SK-N-SH (cell line): ENCODE data around the gene CPSF3. TPM values are rescaled to one million over a fixed set of nuclear protein-coding genes. Genes with fewer than 3 reads are reported as not detected.

Experiments used
- CTCF ChIA-PET: fragments of 300-600, 350-600 bp; formaldehyde crosslinking; extraction: SDS; loops from one replicate; lab custom pipeline; 2021; lab: Yijun Ruan, JAX
- POLR2A ChIA-PET: fragments of 350-600 bp; sonication (Branson Sonifier 250); formaldehyde crosslinking; extraction: SDS; loops from one replicate; lab custom pipeline; 2020; ENCODE audit warnings: antibody characterized with exemption, inconsistent platforms; lab: Yijun Ruan, JAX
- DNase-seq: peaks from one replicate; pipeline ENCODE4 v3.0.0; 2012
- H2AFZ ChIP-seq: fragments of 200-600 bp; sonication (generic); 2 replicates; pipeline ENCODE4 v1.8.1; 2016; ENCODE audit warnings: antibody characterized with exemption, mild to moderate bottlenecking, low read depth
- H3F3A ChIP-seq: fragments of 200-600 bp; sonication (generic); replicated peaks from 2 replicates; pipeline ENCODE3; 2016; ENCODE audit warnings: antibody characterized with exemption, mild to moderate bottlenecking; ENCODE audit not compliant: insufficient read depth
- H3K27ac ChIP-seq, 2 experiments: fragments of 200-500 bp in 1 of 2; fragments of 200-600 bp in 1 of 2; sonication (Bioruptor generic) in 1 of 2; sonication (generic), shearing (Covaris generic) in 1 of 2; 2 replicates each; pipeline versions ENCODE4 v1.5.1 to v1.6.1; 2014 to 2016; ENCODE audit warnings: low read depth in 2 of 2, inconsistent platforms in 1 of 2, low read length in 1 of 2, mild to moderate bottlenecking in 1 of 2, mixed read lengths in 1 of 2
- H3K27me3 ChIP-seq: fragments of 200-600 bp; sonication (generic), shearing (Covaris generic); 2 replicates; pipeline ENCODE4 v1.6.1; 2016; ENCODE audit warnings: mixed run types; ENCODE audit not compliant: insufficient read depth
- H3K36me3 ChIP-seq, 2 experiments: fragments of 200-500 bp in 1 of 2; fragments of 200-600 bp in 1 of 2; sonication (Bioruptor generic) in 1 of 2; sonication (generic) in 1 of 2; replicated peaks in 1 of 2; 2 replicates each; pipeline versions ENCODE3 to v1.5.1; 2014 to 2016; ENCODE audit warnings: low read length in 1 of 2, mild to moderate bottlenecking in 1 of 2; ENCODE audit not compliant: insufficient read depth in 2 of 2, control insufficient read depth in 1 of 2
- H3K4me1 ChIP-seq, 2 experiments: fragments of 200-500 bp in 1 of 2; fragments of 200-600 bp in 1 of 2; sonication (Bioruptor generic) in 1 of 2; sonication (generic), shearing (Covaris generic) in 1 of 2; 2 replicates each; pipeline versions ENCODE4 v1.5.1 to v1.6.1; 2014 to 2016; ENCODE audit warnings: low read depth in 1 of 2, low read length in 1 of 2, mixed run types in 1 of 2; ENCODE audit not compliant: insufficient read depth in 2 of 2, control insufficient read depth in 1 of 2
- H3K4me2 ChIP-seq: fragments of 200-600 bp; sonication (generic), shearing (Covaris generic); 2 replicates; pipeline ENCODE4 v1.6.1; 2017; ENCODE audit warnings: mixed run types
- H3K4me3 ChIP-seq, 2 experiments: fragments of 200-500 bp in 1 of 2; fragments of 200-600 bp in 1 of 2; sonication (Bioruptor generic) in 1 of 2; sonication (generic), shearing (Covaris generic) in 1 of 2; 2 replicates each; pipeline versions ENCODE4 v1.5.1 to v1.8.1; 2014 to 2016; ENCODE audit warnings: low read depth in 2 of 2, inconsistent platforms in 1 of 2, low read length in 1 of 2, mild to moderate bottlenecking in 1 of 2, mixed read lengths in 1 of 2, moderate library complexity in 1 of 2
- H3K79me2 ChIP-seq: fragments of 200-600 bp; sonication (generic); 2 replicates; pipeline ENCODE4 v1.8.1; 2017; ENCODE audit warnings: mild to moderate bottlenecking; ENCODE audit not compliant: insufficient read depth
- H3K9ac ChIP-seq: fragments of 200-600 bp; sonication (generic); 2 replicates; pipeline ENCODE4 v1.6.1; 2017; ENCODE audit warnings: mixed run types
- H3K9me2 ChIP-seq: fragments of 200-600 bp; sonication (generic); 2 replicates; pipeline ENCODE4 v1.6.1; 2017; ENCODE audit warnings: mixed run types
- H3K9me3 ChIP-seq: fragments of 200-600 bp; sonication (generic); 2 replicates; pipeline ENCODE4 v1.6.1; 2017; ENCODE audit warnings: mixed run types, mild to moderate bottlenecking, moderate library complexity
- H4K20me1 ChIP-seq: fragments of 200-600 bp; sonication (generic); 2 replicates; pipeline ENCODE4 v1.6.1; 2017; ENCODE audit warnings: mild to moderate bottlenecking, mixed run types; ENCODE audit not compliant: insufficient read depth
- CHD2 ChIP-seq: fragments of 150-350 bp; IDR thresholded peaks from 2 replicates; pipeline ENCODE4 v1.6.1; 2018; ENCODE audit warnings: low read length; ENCODE audit not compliant: partially characterized antibody
- CTCF ChIP-seq: fragments of 200-600 bp; sonication (generic); IDR thresholded peaks from 2 replicates; pipeline ENCODE4 v1.6.1; 2017; ENCODE audit warnings: antibody characterized with exemption, mild to moderate bottlenecking, moderate library complexity
- EP300 ChIP-seq, 2 experiments: IDR thresholded peaks; 2 replicates each; pipeline versions ENCODE4 v1.4.0 to v1.6.1; 2012; ENCODE audit warnings: borderline replicate concordance in 1 of 2, low read depth in 1 of 2, low read length in 1 of 2
- FOSL2 ChIP-seq: IDR thresholded peaks from 2 replicates; pipeline ENCODE4 v1.4.0; 2012; ENCODE audit warnings: low read depth, mild to moderate bottlenecking, moderate library complexity, borderline replicate concordance
- FOXJ3 ChIP-seq: sonication (generic); formaldehyde crosslinking; IDR thresholded peaks from 2 replicates; pipeline ENCODE4 v1.5.1; 2020; ENCODE audit warnings: mild to moderate bottlenecking, missing genetic modification reagents
- FOXM1 ChIP-seq: IDR thresholded peaks from 2 replicates; pipeline ENCODE4 v1.4.0; 2012; ENCODE audit warnings: low read depth, mild to moderate bottlenecking
- GABPA ChIP-seq: IDR thresholded peaks from 2 replicates; pipeline ENCODE4 v1.4.0; 2012; ENCODE audit warnings: low read depth, mild to moderate bottlenecking
- GATA2 ChIP-seq: sonication (generic); formaldehyde crosslinking; IDR thresholded peaks from 2 replicates; pipeline ENCODE4 v1.5.0; 2020; ENCODE audit warnings: mild to moderate bottlenecking, missing genetic modification reagents
- MAX ChIP-seq: IDR thresholded peaks from 2 replicates; pipeline ENCODE4 v1.4.0; 2012; ENCODE audit warnings: low read depth
- MEF2A ChIP-seq: IDR thresholded peaks from 2 replicates; pipeline ENCODE4 v1.4.0; 2012; ENCODE audit warnings: low read depth, borderline replicate concordance
- NFIC ChIP-seq: IDR thresholded peaks from 2 replicates; pipeline ENCODE4 v1.4.0; 2012; ENCODE audit warnings: borderline replicate concordance
- PBX3 ChIP-seq: IDR thresholded peaks from 2 replicates; pipeline ENCODE4; 2012
- POLR2AphosphoS5 ChIP-seq: IDR thresholded peaks from 2 replicates; pipeline ENCODE4 v1.6.1; 2012; ENCODE audit warnings: low read depth, low read length
- RCOR1 ChIP-seq: fragments of 150-350 bp; IDR thresholded peaks from 2 replicates; pipeline ENCODE4 v1.6.1; 2017; ENCODE audit warnings: antibody characterized with exemption, low read length
- RXRA ChIP-seq: IDR thresholded peaks from 2 replicates; pipeline ENCODE4 v1.4.0; 2012; ENCODE audit warnings: low read depth, mild to moderate bottlenecking, borderline replicate concordance
- SMC3 ChIP-seq: IDR thresholded peaks from 2 replicates; pipeline ENCODE4 v1.6.1; 2012; ENCODE audit warnings: low read depth, low read length, improper control_type of control experiment
- TEAD4 ChIP-seq: IDR thresholded peaks from 2 replicates; pipeline ENCODE4 v1.4.0; 2012; ENCODE audit warnings: mild to moderate bottlenecking, borderline replicate concordance; ENCODE audit not compliant: insufficient read depth
- YY1 ChIP-seq: IDR thresholded peaks from 2 replicates; pipeline ENCODE4 v1.4.0; 2012; ENCODE audit warnings: low read depth, mild to moderate bottlenecking
- WGBS: methylation state at CpG from one replicate; pipeline ENCODE4 v1.1.6; 2017; ENCODE audit warnings: low lambda C conversion rate; 5-methylcytosine and 5-hydroxymethylcytosine counted together
- polyA plus RNA-seq, 3 experiments: library from polyadenylated mRNA; depleted of rRNA; stranded (reverse); fragments of >200 nt; gene quantifications; 2 replicates each; pipeline ENCODE4 v1.2.3, GENCODE V29; 2012

The CPSF3 gene
- polyA plus RNA-seq, 1 of the 3 experiments (the other 2 are of a cell fraction): 34.2 TPM

GRCh38 chr2:9416962-9417316 lies 6.5 kb upstream of the CPSF3 start:
- peaks cover 94% of the 10 kb centered on the region for H3K79me2 ChIP-seq
- H2AFZ ChIP-seq: no peak overlapping the region
- H3K36me3 ChIP-seq: peaks cover 28 to 38% of the 10 kb centered on the region in 2 experiments
- no peak overlapping the region for H3K27ac ChIP-seq
- TF ChIP-seq FOXJ3 (CRISPR knock-in tag) (no peak), CTCF (no peak), TEAD4 (no peak), RXRA (no peak), CHD2 (no peak), EP300 (IDR thresholded peaks at IDR 0.05; ENCODE audit: borderline replicate concordance in 1 of 2, low read depth in 1 of 2, low read length in 1 of 2) (no peak), GABPA (no peak), RCOR1 (no peak), GATA2 (CRISPR knock-in tag) (no peak), NFIC (no peak), PBX3 (no peak), POLR2AphosphoS5 (no peak), SMC3 (no peak), MAX (no peak), FOXM1 (no peak)
- ChIA-PET POLR2A (no interaction called here), CTCF (no interaction called here)
- peaks cover 2% of the 10 kb centered on the region for H3F3A ChIP-seq
- H3K9ac ChIP-seq: no peak overlapping the region
- WGBS: 98% methylated on average over 7 of the region's 7 CpGs
- no peak overlapping the region for H3K4me2 ChIP-seq
- H4K20me1 ChIP-seq: peaks cover 21% of the 10 kb centered on the region
- peaks cover 10% of the 10 kb centered on the region in 2 experiments; a peak in 3 of 4 replicates for H3K4me1 ChIP-seq
- no peaks in the 10 kb centered on the region for H3K9me3 ChIP-seq
- no peak for DNase-seq
- H3K4me3 ChIP-seq: no peak overlapping the region
- no peaks in the 10 kb centered on the region for H3K27me3 ChIP-seq
- no peaks in the 10 kb centered on the region for H3K9me2 ChIP-seq

GRCh38 chr2:9417725-9418124 lies 5.7 kb upstream of the CPSF3 start:
- Histone ChIP-seq H3K9ac (no peak overlapping the region), H3K36me3 (peaks cover 24 to 33% of the 10 kb centered on the region in 2 experiments), H3K27ac (no peak overlapping the region), H3K4me1 (peaks cover 13 to 17% of the 10 kb centered on the region in 2 experiments; a peak in 3 of 4 replicates), H3K4me3 (no peak overlapping the region), H3K27me3 (no peaks in the 10 kb centered on the region), H3K9me2 (no peaks in the 10 kb centered on the region), H3F3A (peaks cover under 1% of the 10 kb centered on the region), H3K9me3 (no peaks in the 10 kb centered on the region), H3K4me2 (no peak overlapping the region), H2AFZ (no peak overlapping the region), H3K79me2 (peaks cover 99% of the 10 kb centered on the region), H4K20me1 (peaks cover 21% of the 10 kb centered on the region)
- ChIA-PET CTCF (no interaction called here), POLR2A (no interaction called here)
- 82% methylated on average over 3 of the region's 3 CpGs for WGBS
- TF ChIP-seq FOSL2: no peak
- no peak for TF ChIP-seq TEAD4
- no peak for TF ChIP-seq MEF2A
- TF ChIP-seq GATA2 (CRISPR knock-in tag): no peak
- TF ChIP-seq YY1: no peak
- no peak for DNase-seq
